ENCODE results near the gene ST6GALNAC3. TPM values are rescaled to one million over a fixed set of nuclear protein-coding genes. Genes with fewer than 3 reads are reported as not detected.

The ST6GALNAC3 gene
- total RNA-seq, 1 donor from 2014 or later: 7.3 TPM

GRCh38 chr1:76371941-76372340 is 297.4 kb downstream of the ST6GALNAC3 start:
- TF ChIP-seq CTCF (IDR thresholded peaks at IDR 0.05): no peak
- H3K4me1 Mint-ChIP-seq (ENCODE audit: unreplicated experiment): no peaks in the 10 kb centered on the region
- no peaks in the 10 kb centered on the region for H3K36me3 Mint-ChIP-seq (ENCODE audit: unreplicated experiment)
- no peak for DNase-seq (ENCODE audit: extremely low spot score, unreplicated experiment)
- no peak overlapping the region for H3K4me3 Mint-ChIP-seq (ENCODE audit: unreplicated experiment)
- no peaks in the 10 kb centered on the region for H3K9me3 Mint-ChIP-seq (ENCODE audit: unreplicated experiment)
- no peaks in the 10 kb centered on the region for H3K27me3 Mint-ChIP-seq (ENCODE audit: unreplicated experiment)
- H3K27ac Mint-ChIP-seq (ENCODE audit: unreplicated experiment): no peak overlapping the region

GRCh38 chr1:76374086-76374485 is 299.5 kb downstream of the ST6GALNAC3 start:
- Mint-ChIP-seq H3K4me1 (ENCODE audit: unreplicated experiment) (no peaks in the 10 kb centered on the region), H3K4me3 (ENCODE audit: unreplicated experiment) (no peak overlapping the region), H3K36me3 (ENCODE audit: unreplicated experiment) (no peaks in the 10 kb centered on the region), H3K9me3 (ENCODE audit: unreplicated experiment) (no peaks in the 10 kb centered on the region), H3K27me3 (ENCODE audit: unreplicated experiment) (no peaks in the 10 kb centered on the region), H3K27ac (ENCODE audit: unreplicated experiment) (no peak overlapping the region)
- TF ChIP-seq CTCF (IDR thresholded peaks at IDR 0.05): no peak
- DNase-seq (ENCODE audit: extremely low spot score, unreplicated experiment): no peak

GRCh38 chr1:76377247-76377646 is 302.7 kb downstream of the ST6GALNAC3 start:
- H3K9me3 Mint-ChIP-seq (ENCODE audit: unreplicated experiment): no peaks in the 10 kb centered on the region
- H3K27me3 Mint-ChIP-seq (ENCODE audit: unreplicated experiment): no peaks in the 10 kb centered on the region
- H3K27ac Mint-ChIP-seq (ENCODE audit: unreplicated experiment): no peak overlapping the region
- H3K4me1 Mint-ChIP-seq (ENCODE audit: unreplicated experiment): peaks cover 5% of the 10 kb centered on the region
- TF ChIP-seq CTCF (IDR thresholded peaks at IDR 0.05): no peak
- no peak overlapping the region for H3K4me3 Mint-ChIP-seq (ENCODE audit: unreplicated experiment)
- DNase-seq (ENCODE audit: extremely low spot score, unreplicated experiment): no peak
- H3K36me3 Mint-ChIP-seq (ENCODE audit: unreplicated experiment): no peaks in the 10 kb centered on the region

GRCh38 chr1:76379506-76379905 is 305.0 kb downstream of the ST6GALNAC3 start:
- DNase-seq (ENCODE audit: extremely low spot score, unreplicated experiment): no peak
- H3K27me3 Mint-ChIP-seq (ENCODE audit: unreplicated experiment): no peaks in the 10 kb centered on the region
- no peaks in the 10 kb centered on the region for H3K9me3 Mint-ChIP-seq (ENCODE audit: unreplicated experiment)
- H3K4me1 Mint-ChIP-seq (ENCODE audit: unreplicated experiment): peaks cover 5% of the 10 kb centered on the region
- H3K36me3 Mint-ChIP-seq (ENCODE audit: unreplicated experiment): no peaks in the 10 kb centered on the region
- no peak for TF ChIP-seq CTCF (IDR thresholded peaks at IDR 0.05)
- no peak overlapping the region for H3K27ac Mint-ChIP-seq (ENCODE audit: unreplicated experiment)
- H3K4me3 Mint-ChIP-seq (ENCODE audit: unreplicated experiment): no peak overlapping the region

GRCh38 chr1:76381450-76382097 is 307.0 kb downstream of the ST6GALNAC3 start:
- no peak for DNase-seq (ENCODE audit: extremely low spot score, unreplicated experiment)
- Mint-ChIP-seq H3K4me3 (ENCODE audit: unreplicated experiment) (no peak overlapping the region), H3K9me3 (ENCODE audit: unreplicated experiment) (no peaks in the 10 kb centered on the region), H3K27me3 (ENCODE audit: unreplicated experiment) (no peaks in the 10 kb centered on the region), H3K27ac (ENCODE audit: unreplicated experiment) (no peak overlapping the region), H3K36me3 (ENCODE audit: unreplicated experiment) (no peaks in the 10 kb centered on the region), H3K4me1 (ENCODE audit: unreplicated experiment) (peaks cover 5% of the 10 kb centered on the region)
- TF ChIP-seq CTCF (IDR thresholded peaks at IDR 0.05): no peak
